Epithelial cell of prostate (primary cell): ENCODE results near the gene NELFB.

Source experiments
- DNase-seq: peaks from one replicate; pipeline ENCODE4 v3.0.0-alpha.2; 2011; ENCODE audit warnings: low read depth, low spot score
- H3K27ac ChIP-seq: fragments of 450-650 bp; 2 replicates; pipeline ENCODE4 v1.5.1; 2017; ENCODE audit warnings: mild to moderate bottlenecking

The NELFB gene

DNA sequence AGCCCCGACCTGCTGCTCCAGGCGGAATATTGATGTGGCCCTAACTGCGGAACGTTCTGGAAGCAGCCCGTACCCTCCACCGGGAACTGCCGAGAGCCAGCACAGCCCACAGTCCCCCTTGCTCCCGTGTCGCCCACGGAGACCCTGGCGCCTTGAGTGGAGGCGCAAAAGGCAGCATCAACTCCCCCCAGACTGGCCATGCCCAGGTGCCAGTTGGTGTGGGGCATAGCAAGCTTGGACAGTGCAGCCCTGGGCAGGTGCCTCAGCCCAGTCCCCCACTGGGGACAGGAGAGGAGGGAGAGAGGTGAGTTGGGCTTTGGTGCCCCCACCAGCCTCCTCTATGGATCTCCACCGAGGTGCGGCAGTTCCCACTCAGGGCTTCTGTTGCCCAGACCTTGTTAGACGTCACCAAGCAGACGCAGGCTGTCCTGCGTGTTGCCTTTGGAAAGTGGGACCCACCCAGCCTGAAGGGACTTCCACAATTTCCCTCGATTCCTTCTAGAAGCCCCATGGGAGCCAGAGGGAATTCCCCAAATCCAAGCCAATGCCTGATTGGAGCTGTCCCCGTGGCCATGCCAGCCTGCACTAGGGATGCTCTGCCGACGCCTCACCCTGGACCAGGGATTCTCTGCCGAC is 66.7 kb downstream of the NELFB start:
- H3K27ac ChIP-seq, result no peak overlapping the region

More for the DNA sequence above, 66.7 kb downstream of the NELFB start:
- no peak for DNase-seq
